ENCODE data around the gene IQGAP3.
A peak's percentile ranks its signal among the peaks of the same experiment; 100 is the strongest.

The IQGAP3 gene

DNA sequence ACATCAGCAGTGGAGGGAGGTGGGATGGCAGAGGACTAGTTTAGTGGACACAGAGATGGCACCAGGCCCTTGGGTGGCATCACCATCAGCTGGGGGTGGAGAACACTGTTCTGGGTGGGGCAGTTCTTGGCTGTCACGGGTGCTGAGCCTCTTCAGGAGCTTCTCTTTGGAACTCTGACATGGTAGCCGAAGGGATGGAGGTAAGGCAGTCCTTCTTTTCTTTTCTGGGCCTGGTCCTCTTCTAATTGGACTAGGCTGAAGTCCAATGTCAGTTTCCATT, 63.5 kb downstream of the IQGAP3 start:
- no peak for DNase-seq

DNA sequence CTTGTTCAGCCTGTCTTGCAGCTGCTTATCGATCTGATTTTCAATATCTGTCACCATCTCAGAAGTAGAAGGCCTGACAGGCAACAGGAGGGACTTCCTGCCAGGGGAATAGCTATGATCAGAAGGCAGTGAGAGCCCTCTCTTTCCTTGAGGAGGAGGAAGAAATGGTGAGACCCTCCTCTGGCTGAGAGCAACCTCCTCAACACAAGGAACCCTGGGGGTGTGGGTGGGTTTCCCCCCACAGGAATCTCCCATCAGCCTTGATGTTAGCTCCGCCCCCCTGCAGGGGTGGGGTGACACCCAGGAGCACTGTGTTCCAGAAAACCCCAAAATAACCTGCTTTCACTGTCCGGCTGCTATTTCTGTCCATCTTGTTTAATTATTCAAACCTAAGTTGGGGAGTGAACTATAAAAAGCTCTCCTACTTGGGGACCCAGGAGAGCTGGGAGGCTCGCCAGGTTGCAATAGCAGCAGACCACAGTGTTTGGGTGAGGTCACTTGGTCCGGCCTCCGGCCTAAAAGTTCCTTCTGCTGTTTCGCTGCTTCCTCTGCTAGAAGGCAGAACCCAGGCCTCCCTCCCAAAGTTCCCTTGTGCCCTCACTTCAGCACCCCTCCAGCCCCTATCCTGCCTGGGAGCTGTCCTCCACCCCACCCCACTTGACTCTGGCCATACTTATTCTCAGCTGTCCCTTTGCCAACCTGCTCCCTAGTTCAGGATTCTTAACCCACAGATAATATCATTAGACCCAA, 64.0 kb downstream of the IQGAP3 start:
- peak in 8 of 14 donors; percentile 17 to 66 (median 38) for DNase-seq

DNA sequence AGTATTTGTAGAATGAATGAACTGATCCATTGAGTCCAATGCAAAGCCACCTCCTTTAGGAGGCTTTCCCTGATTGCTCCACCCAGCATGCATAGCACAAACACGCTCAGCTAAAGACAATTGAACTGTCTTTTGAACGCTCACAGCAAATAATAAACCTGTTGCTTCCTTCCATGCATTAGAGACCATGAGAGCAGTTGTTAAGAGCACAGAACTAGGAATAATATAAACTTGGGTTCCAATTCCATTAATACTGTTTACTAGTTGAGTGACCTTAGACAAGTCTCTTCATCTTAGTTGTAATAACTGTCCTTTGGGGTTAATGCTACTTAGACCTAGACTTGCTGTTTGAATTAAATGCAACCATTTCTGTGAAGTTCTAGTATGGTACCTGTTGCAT, 65.9 kb downstream of the IQGAP3 start:
- no peak for DNase-seq

DNA sequence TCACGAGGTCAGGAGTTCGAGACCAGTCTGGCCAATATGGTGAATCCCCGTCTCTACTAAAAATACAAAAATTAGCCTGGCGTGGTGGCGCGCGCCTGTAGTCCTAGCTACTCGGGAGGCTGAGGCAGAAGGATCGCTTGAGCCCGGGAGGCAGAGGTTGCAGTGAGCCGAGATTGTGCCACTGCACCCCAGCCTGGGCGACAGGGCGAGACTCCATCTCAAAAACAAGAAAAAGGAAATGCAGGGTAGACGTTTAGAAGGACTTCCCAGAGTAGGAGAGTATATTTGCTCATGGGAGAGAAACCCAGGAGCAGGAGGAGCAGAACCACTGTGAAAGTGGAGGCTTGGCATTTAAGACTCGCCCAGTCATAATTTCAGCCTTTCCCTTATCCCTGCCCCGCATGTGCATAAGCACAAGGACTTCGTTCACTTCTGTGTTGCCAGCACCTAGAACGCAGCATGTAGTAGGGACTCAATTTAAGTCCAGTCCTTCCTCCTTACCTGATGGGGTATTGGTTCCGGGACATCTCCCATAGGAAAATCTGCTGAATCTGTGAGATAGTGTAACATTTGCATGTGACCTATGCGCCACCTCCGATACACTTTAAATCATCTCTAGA, 66.6 kb downstream of the IQGAP3 start:
- no peak for DNase-seq

DNA sequence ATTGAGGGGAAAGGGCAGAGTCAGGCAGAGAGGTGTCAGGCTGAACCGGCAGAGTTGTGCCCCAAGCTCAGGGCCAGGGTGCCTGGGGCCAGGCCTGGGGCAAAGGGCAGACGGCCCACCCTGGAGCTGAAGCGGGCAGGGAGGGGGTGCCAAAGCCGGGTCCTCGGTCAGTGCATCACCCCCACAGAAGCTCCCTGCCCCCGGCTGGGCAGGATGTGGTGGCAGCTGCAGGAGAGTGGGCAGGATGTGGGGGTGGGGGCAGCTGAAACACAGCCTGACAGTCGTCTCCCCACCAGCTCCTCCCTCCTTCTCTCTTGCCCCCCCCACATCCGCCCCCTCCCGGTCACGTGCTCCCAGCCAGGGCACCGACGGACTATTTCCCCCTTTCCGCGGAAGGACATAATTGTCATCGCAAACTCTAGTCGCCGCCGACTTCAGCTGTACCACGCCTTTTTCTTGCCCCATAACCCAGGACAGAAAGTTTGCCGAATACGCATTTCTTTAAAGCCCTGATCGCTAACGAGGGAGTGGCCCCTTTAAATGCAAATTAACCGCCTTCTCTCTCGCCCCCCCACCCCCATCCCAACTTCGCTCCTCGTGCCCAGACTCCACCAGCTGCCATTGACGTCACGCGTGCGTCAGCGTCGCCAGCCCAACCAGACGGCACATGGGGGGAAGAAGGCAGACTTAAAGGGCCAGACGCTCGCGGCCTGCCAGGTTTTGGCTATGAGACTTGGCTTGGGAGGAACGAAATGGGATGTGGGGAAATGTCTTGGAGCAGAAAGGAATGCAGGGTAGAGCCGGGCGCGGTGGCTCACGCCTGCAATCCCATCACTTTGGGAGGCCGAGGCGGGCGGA, 67.3 kb downstream of the IQGAP3 start:
- peak; percentile 88 to 98 (median 96) for DNase-seq

DNA sequence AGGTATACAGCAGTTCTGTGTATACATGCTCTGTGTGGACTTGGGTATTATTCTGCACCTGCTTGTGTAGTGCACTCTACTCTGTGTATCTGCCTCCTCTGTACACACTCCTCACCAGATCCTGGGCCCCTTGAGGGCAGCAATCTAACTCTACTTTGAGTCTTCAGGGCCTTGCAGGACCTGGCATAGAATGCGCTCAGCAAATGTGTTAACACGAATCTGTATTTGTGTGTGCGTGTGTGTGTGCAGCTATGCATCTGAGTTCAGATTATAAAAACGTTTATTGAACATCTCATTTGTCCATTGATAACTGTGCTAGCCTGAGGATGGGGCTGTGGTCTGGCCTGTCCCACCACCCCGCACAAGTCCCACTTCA, 67.9 kb downstream of the IQGAP3 start:
- DNase-seq = no peak

DNA sequence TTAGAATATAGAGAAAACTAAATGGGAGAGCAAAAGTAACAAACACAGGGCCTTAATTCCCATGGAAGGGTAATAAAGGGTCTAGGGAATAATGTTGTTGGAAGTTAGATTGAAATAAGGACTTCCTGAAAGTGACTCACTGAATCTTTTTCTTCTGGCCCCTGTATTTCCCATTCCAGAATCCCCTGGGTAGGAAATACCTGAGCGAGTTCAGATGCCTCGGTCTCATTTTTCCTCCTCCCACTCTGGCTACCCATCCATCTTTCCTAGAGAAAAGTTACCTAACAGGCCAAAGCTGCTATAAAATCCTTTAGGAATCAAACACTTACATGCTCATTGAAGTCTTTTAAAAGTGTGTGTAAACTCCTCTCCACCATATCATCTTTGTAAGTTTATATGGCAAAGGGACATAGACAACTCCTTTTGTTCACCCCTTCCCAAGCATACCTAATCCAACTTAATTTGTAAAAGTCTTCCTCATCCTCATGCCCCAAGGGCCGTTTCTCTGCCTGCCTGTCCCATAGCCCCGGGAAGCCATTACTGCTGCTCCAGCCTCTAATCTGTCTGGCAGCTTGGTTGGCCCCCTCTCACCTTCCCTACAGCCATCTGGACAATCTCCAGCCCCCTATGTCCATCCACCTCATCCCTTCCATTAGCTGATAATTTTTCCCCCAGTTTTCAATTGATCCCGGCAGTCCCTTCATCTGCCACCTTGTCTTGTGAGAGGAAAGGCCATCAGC, 68.5 kb downstream of the IQGAP3 start:
- DNase-seq = no peak

DNA sequence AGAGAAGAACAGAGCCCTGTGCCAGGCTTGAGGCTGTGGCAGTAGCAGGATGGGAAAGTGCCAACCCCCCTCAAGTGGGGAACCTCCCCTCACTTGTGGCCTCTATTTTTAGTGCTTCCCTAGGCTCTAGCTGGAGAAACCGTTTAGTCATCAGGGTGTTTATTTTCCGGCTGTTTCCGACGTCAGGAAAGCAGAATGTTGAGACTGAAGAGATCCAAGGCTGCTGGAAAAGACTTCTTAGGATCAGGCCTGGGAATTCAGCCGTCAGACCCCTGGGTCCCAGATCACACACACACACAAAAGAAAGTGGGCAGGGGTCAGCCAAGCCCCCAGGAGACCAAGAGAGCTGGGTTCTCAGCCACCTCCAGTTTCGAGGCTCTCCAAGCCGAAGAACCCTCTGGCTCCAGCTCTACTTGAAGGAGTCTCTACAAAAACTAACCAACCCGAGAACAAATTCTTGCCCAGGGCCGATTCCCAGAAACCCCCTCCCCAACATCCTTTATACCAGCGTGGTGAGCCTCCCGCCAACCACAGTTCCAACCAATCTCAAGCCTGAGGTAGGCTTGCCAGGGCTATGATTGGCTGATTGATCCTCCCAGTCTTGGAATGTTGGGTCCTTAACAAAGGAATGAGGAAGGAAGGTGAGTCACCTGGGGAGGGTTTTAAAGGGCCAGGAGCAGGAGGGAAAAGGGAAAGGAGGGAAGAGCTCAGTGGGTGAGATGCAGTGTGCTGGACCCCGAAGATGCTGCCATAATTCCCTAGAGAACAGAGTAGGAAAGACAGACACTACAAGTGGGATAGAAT, 69.3 kb downstream of the IQGAP3 start:
- DNase-seq = peak in 10 of 14 donors; percentile 44 to 77 (median 58)

DNA sequence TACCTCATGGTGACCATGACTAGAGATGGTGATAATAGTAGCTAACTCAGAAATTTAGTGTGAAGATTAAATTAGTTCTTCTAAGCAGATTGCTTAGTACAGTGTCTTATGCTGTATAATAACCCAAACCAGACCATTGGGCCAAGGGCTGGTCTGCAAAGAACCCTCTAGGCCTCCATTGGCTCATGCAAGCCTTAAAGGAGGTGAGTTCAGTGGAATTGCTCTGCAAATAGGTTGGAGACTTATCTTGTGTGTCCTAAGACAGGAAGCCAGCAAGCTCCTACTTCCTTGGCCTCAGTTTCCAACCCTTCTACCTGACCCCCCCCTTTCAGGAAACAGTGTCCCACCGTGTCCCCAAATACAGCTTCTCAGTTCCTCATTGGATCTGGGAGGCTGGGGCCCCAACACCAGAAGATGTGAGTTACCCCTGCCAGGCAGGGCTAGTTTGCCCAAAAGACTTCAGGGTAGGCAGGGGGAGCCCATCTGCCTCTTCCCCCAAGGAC, 69.9 kb downstream of the IQGAP3 start:
- peak in 1 of 14 donors; percentile 23 for DNase-seq

DNA sequence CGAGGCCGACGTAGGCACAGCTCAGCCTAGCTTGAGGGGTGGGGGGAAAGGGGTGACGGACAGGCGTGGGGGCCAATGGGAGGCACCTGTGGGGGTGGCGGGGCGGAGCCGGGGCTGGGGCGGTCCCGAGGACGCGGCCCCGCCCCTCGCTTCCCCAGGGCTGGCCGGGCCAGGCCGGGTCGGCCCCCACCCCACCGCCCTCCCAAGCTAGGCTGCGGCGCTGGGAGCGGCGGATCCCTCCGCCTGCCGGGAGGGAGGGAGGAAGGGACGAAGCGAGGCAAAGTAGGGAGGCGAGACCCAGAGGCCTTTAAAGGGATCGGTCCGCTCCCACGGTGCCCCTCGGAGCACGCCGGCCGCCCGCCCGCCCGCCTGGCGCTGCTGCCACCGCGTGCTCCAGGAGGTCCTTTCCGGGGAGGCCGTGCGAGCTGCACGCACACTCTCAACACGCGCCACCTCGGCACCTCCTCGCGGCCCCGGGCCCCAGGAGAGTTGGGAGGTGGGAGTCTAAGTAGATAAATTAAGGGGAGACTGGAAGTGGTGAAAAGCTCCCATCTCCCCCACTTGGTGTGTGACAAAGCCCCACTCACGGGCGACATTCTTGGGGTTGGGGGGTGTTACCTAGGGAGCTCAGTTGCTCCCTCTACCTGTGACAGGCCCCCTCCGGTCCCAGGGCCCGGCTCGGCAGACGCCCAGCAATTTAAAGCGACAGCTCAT, 71.4 kb downstream of the IQGAP3 start:
- DNase-seq = peak; percentile 69 to 99 (median 94)

DNA sequence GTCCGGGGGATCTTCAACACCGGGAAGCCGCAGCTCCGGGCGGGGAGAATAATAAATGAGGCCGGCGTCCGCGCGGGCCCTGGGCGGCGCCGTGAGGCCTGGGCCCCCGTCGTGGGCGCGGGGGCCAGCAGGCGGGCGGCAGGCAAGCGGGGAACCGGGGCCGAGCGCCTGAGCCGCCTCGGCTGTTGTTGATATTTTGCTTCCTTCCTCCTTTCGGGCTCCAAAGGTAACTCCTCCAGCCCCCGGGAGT, 71.9 kb downstream of the IQGAP3 start, which contains the start of gene MEF2D:
Gene MEF2D (minus strand): TSS at position 233 of the 250 bp plus-strand sequence. CDS start 17,483 bp downstream, outside the sequence.
- no peak for DNase-seq

DNA sequence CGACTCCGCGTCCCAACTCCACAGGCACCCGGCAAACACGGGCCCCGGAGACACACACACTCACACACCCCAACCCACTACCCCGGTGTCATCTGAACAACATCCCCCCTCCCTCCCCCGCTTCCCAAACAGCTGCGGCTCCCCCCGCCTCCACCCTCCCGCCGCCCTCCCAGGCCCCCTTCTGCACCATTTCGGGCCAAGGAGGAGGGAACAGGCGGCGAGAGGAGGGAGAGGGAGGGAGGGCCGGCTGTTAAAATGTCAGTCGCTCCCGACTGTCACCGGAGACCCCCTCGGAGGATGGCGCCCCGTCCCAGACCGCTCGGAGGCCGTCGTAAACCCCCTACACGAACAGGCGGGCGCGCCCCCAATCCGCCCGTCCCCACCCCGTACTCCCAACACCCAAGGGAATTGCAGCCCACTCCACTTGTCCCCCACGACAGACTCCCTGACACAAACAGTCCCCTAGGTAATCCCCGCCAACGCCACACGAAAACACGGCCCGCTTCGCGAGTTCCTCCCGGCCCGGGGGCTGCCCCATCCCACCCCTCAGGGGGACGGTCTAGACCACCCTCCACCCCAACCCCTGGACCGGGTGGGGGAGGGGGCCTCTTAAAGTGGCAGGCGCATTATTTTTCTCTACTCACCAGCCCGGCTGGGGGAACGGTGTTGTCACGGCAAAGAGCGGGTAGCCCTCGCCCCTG, 72.4 kb downstream of the IQGAP3 start:
- DNase-seq = peak in 10 of 14 donors; percentile 35 to 82 (median 71)

DNA sequence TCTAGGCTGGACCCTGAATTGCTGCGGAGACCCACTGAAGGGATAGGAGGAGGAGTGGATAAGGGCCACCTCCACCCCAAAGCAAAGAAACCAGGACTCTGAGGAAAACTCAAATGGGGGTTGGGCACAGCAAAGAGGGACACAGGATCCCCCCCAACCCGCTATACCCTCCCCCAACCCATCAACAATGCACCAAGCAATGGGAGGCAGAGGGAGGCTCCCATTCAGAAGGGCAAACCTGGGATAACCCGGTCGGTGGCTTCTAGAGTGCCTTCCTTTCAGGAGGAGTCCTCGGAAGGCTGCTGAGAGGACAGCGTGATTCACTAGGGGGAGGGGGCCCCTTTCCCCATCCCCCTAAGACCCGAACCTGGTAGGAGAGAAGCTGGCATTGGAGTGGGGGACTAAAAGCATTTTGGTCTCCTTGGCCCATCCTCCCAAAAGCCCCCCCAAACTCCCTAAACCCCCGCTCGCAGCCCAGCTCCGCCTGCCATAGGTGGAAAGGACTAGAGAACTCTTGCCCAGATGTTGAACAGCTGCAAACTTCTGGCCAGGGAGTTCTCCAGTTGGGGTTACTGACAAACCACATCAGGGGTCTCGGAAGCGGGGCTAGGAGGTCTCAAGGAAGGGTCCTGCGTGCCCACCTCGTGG, 73.0 kb downstream of the IQGAP3 start:
- peak in 3 of 14 donors; percentile 56 to 66 (median 60) for DNase-seq

DNA sequence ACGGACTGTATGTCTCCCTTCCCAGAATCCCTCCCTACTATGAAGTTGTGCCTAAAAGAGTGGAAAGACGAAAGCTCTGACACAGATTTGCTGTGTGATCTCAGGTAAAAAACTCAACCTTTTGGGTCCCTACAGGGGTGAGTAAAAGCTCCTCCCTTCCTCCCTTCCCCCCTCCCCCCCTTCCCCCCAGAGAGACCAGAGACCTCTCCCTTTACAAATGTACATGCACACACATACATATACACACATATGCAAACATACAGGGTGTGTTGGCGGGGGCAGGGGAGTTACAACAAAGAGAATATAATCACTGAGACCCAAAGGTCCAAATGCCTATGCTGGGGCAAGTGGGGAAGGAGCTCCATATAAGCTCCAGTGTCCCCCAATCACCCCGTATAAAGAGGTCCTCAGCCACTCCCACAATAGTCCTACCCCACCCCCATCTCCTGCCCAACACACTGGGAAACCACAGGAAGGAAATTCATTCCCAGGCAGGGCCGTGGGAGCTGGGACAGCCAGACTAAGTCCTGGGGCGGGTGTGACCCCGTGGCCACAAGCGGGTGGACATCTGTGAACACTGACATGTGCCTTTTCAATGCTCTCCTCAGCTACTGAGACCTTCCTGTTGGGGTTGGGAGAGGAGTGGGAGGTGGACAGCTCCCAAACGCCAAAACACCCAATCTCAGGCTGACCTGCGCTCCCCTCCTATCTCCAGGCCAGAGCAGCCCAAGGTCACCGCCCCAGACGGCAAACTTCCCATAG, 73.8 kb downstream of the IQGAP3 start:
- DNase-seq = peak in 6 of 14 donors; percentile 31 to 59 (median 42)

DNA sequence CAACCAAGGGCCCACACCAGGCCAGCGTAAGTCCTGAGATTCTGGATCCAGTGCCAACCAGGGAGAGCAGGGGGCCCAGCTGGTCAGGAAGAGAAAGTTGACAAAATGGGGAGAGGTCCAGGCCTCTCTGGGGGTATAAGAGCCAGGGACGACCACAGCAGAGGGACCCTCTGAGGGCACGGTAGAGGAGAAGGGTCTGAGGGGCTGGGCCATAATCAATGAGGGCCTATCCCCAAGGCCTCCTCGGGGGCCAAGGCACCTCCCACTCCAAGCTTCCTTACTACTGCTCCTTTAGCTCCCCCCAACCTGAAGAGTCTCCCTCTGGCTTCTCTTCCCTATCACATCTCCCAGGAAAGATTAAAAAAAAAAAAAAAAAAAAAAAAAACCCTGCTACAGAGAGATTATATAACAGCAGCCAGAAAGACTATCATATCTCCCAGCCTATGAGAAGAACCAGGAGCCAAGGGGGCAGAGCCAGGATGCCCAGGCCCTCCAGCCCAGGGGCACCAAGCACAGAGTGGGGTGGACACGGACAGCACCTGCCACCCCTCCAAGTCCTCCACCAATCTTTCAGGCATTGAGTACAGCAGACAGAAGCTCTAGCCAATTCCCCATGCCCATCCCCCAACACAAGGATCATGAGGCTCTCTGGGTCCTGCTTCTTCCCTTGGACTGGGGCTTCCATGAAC, 74.5 kb downstream of the IQGAP3 start:
- peak in 6 of 14 donors; percentile 33 to 47 (median 38) for DNase-seq

DNA sequence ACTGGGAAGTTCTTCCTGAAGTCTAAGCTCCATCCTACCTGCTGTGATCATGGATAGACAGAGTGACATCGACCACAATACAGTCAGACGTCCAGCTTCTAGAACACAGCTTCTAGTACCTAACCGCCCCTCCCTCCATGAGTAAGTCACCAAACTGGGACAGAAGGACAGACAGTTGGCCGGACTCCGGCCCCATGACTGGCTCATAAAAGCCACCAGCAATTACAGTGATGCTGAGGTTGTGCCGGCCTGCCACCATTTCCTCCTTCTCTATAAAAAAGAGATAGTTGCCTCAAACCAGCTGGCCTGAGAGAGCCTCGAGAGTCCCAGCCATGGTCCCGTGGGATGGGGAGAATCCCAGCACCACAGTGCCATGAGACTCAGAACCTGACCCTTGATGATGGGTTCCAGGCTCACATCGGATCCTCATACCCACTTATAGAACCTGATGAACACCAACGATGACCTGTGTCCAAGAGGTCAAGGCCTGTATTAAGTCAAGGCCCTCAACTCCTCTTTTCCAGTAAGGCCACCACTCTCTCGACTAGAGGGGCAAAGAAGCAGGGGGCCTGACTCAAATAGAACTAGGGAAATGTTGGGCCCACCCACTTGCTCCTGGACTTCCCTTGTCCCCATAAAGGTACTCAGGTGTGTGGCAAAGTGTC, 75.2 kb downstream of the IQGAP3 start:
- peak in 1 of 14 donors; percentile 20 for DNase-seq

DNA sequence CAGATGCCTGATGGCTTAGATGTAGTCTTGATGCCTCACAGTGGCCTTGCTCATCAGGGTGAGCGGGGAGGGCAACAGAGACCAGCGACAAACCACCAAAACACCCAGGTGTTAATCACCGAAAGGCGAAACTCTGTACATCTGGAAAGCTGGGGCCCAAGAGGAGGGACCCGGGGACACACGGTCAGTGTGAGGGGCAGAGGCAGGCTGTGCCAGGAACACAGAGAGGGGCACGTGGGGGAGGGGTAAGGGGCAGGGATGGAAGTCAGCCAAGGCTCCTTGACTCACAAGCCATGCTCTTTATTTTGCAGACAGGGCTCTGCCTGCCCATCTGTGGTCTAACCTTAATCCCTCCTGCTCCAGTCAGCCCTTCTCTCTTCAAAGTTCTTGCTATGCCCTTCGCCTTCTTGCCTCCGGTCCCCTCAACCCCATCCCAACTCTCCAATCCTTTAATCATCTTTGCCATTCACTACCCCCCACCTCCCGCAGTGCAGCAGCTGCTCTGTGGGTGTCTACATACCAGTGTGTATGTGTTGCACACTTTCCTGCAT, 76.1 kb downstream of the IQGAP3 start:
- DNase-seq = peak in 3 of 14 donors; percentile 30 to 56 (median 33)
